Mesenchymal stem cell (in vitro differentiated cells and primary cell): ENCODE measurements around the gene FLT4.

Experiments used
- DNase-seq: peaks from one replicate; pipeline ENCODE4 v3.0.0-alpha.2; 2013
- H2AFZ ChIP-seq: one replicate; pipeline ENCODE4 v1.6.1; 2013; ENCODE audit warnings: low read depth, mild to moderate bottlenecking, control low read depth, inconsistent platforms, low read length, moderate library complexity
- H2AK5ac ChIP-seq: 2 replicates; pipeline ENCODE4 v1.6.1; 2013; ENCODE audit warnings: low read length, moderate library complexity, mild to moderate bottlenecking, inconsistent platforms; ENCODE audit not compliant: severe bottlenecking
- H2BK120ac ChIP-seq: one replicate; pipeline ENCODE4 v1.6.1; 2013; ENCODE audit warnings: low read depth, mild to moderate bottlenecking, inconsistent platforms, low read length, moderate library complexity
- H2BK12ac ChIP-seq, 2 experiments: one replicate each; pipeline ENCODE4 v1.6.1; 2013; ENCODE audit warnings: inconsistent platforms in 2 of 2, low read length in 2 of 2, mild to moderate bottlenecking in 2 of 2, moderate library complexity in 2 of 2, control low read depth in 1 of 2
- H2BK15ac ChIP-seq: one replicate; pipeline ENCODE4 v1.6.1; 2013; ENCODE audit warnings: mild to moderate bottlenecking, low read depth, inconsistent platforms; ENCODE audit not compliant: poor library complexity, severe bottlenecking
- H2BK5ac ChIP-seq: 2 replicates; pipeline ENCODE4 v1.6.1; 2013; ENCODE audit warnings: low read depth, mild to moderate bottlenecking, low read length, control low read depth, inconsistent platforms; ENCODE audit not compliant: poor library complexity, severe bottlenecking
- H3K14ac ChIP-seq, 2 experiments: one replicate each; pipeline ENCODE4 v1.6.1; 2013; ENCODE audit warnings: inconsistent platforms in 2 of 2, low read length in 2 of 2, control low read depth in 1 of 2, mild to moderate bottlenecking in 1 of 2, moderate library complexity in 1 of 2
- H3K18ac ChIP-seq, 2 experiments: one replicate each; pipeline ENCODE4 v1.6.1; 2013; ENCODE audit warnings: inconsistent platforms in 2 of 2, low read length in 2 of 2, control low read depth in 1 of 2, low read depth in 1 of 2, mild to moderate bottlenecking in 1 of 2
- H3K23ac ChIP-seq, 2 experiments: one replicate each; pipeline ENCODE4 v1.6.1; 2013; ENCODE audit warnings: inconsistent platforms in 2 of 2, low read length in 2 of 2, mild to moderate bottlenecking in 2 of 2, moderate library complexity in 2 of 2, control low read depth in 1 of 2
- H3K27ac ChIP-seq: 2 replicates; pipeline ENCODE4 v1.5.1; 2013; ENCODE audit warnings: mild to moderate bottlenecking, moderate library complexity, low read length, control low read depth, inconsistent platforms; ENCODE audit not compliant: poor library complexity, severe bottlenecking
- H3K27me3 ChIP-seq, 2 experiments: 2 replicates each; pipeline versions ENCODE4 v1.6.1 to v1.7.0; 2013; ENCODE audit warnings: low read length in 2 of 2, mild to moderate bottlenecking in 2 of 2, moderate library complexity in 2 of 2, control low read depth in 1 of 2, inconsistent platforms in 1 of 2; ENCODE audit not compliant: control insufficient read depth in 1 of 2, insufficient read depth in 1 of 2
- H3K36me3 ChIP-seq, 2 experiments: 2 replicates each; pipeline versions ENCODE4 v1.6.1 to v1.7.0; 2013; ENCODE audit warnings: low read length in 2 of 2, control low read depth in 1 of 2, inconsistent platforms in 1 of 2, low read depth in 1 of 2, mild to moderate bottlenecking in 1 of 2; ENCODE audit not compliant: insufficient read depth in 2 of 2, control insufficient read depth in 1 of 2
- H3K4ac ChIP-seq, 2 experiments: one replicate each; pipeline ENCODE4 v1.6.1; 2013; ENCODE audit warnings: inconsistent platforms in 2 of 2, low read length in 2 of 2, mild to moderate bottlenecking in 2 of 2, moderate library complexity in 2 of 2, control low read depth in 1 of 2, low read depth in 1 of 2
- H3K4me1 ChIP-seq: 2 replicates; pipeline ENCODE4 v1.6.1; 2013; ENCODE audit warnings: low read depth, low read length, control low read depth; ENCODE audit not compliant: control insufficient read depth, insufficient read depth
- H3K4me2 ChIP-seq: 2 replicates; pipeline ENCODE4 v1.6.1; 2013; ENCODE audit warnings: low read length, mild to moderate bottlenecking, inconsistent platforms; ENCODE audit not compliant: poor library complexity, severe bottlenecking
- H3K4me3 ChIP-seq, 2 experiments: 2 replicates each; pipeline versions ENCODE4 v1.5.1 to v1.7.0; 2013; ENCODE audit warnings: low read length in 2 of 2, mild to moderate bottlenecking in 2 of 2, control low read depth in 1 of 2, low read depth in 1 of 2; ENCODE audit not compliant: insufficient read depth in 1 of 2
- H3K79me1 ChIP-seq: replicated peaks from 2 replicates; pipeline ENCODE4 v1.6.1; 2013; ENCODE audit warnings: mild to moderate bottlenecking, control low read depth, low read length, inconsistent platforms; ENCODE audit not compliant: poor library complexity, severe bottlenecking
- H3K9ac ChIP-seq: 2 replicates; pipeline ENCODE4 v1.7.0; 2013; ENCODE audit warnings: mild to moderate bottlenecking, low read length, moderate library complexity
- H3K9me3 ChIP-seq: 2 replicates; pipeline ENCODE4 v1.7.0; 2013; ENCODE audit warnings: mild to moderate bottlenecking, low read length; ENCODE audit not compliant: control insufficient read depth
- H4K8ac ChIP-seq: one replicate; pipeline ENCODE4 v1.6.1; 2013; ENCODE audit warnings: inconsistent platforms, mild to moderate bottlenecking, low read length, moderate library complexity
- H4K91ac ChIP-seq: one replicate; pipeline ENCODE4 v1.6.1; 2013; ENCODE audit warnings: mild to moderate bottlenecking, low read length, inconsistent platforms
- WGBS: methylation state at CpG from one replicate; pipeline ENCODE4 v1.1.7; 2013; ENCODE audit warnings: mixed read lengths; 5-methylcytosine and 5-hydroxymethylcytosine counted together

FLT4 gene

DNA sequence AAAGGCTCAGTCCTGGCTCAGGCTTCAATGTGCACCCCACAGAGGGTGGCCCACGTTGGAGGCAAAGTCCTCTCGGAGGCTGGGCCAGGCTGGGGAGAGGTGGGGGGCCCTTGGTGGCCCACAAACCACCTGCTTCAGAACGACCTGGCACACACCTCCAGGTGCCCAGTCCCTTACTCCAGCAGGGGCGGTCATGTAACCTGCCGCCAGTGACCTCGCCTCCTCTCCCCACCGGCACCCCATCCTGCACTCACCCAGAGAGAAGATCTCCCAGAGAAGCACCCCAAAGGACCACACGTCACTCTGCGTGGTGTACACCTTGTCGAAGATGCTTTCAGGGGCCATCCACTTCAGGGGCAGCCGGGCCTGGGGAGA lies 35.6 kb downstream of the FLT4 start:
- Histone ChIP-seq H3K27me3 (peaks cover 14 to 30% of the 10 kb centered on the region in 2 experiments), H2BK120ac (no peak overlapping the region), H2BK15ac (no peak overlapping the region), H3K9ac (no peak overlapping the region), H4K91ac (no peak overlapping the region), H2AK5ac (no peak overlapping the region), H3K23ac (no peak overlapping the region), H3K9me3 (no peaks in the 10 kb centered on the region), H3K4ac (no peak overlapping the region), H3K4me3 (no peak overlapping the region), H4K8ac (no peak overlapping the region), H2AFZ (no peak overlapping the region), H3K4me1 (peaks cover 11% of the 10 kb centered on the region), H3K14ac (no peak overlapping the region), H2BK5ac (no peak overlapping the region), H3K27ac (no peak overlapping the region), H3K36me3 (no peaks in the 10 kb centered on the region), H3K79me1 (no peaks in the 10 kb centered on the region), H3K18ac (no peak overlapping the region), H3K4me2 (no peak overlapping the region), H2BK12ac (no peak overlapping the region)
- no peak for DNase-seq
- WGBS = 85% methylated on average over 11 of the region's 11 CpGs

DNA sequence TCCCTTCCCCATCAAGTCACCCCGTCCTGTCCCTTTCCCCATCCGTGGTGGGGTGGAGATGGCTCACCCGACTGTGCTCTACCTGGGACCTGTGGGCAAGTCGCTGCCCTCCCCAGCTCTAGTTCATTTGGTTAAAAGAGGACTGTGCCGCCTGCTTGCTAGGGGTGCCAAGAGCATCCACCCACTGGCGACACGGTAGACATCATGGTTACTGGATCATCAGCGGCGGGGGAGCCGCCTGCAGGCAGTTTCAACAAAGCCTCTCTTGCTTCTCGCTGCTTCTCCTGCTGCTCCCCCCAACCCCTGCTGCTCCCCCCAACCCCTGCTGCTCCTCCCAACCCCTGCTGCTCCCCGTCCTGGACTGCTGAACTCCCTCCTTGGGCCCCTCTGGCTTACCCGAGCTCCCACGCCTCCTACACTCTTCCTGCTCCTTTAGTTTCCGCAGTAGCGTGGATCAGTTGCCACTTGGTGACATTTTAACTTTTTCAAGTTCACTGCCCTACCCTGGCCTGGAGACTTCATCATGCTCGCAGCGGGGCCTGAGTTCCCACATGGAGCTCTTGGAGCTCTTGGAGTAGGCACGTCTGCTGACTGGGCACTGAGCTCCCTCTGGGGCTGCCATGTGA lies 36.1 kb downstream of the FLT4 start:
- H4K91ac ChIP-seq = no peak overlapping the region
- H3K4me1 ChIP-seq = peaks cover 6% of the 10 kb centered on the region
- no peak overlapping the region for H3K4me2 ChIP-seq
- no peak overlapping the region for H3K23ac ChIP-seq
- no peaks in the 10 kb centered on the region for H3K79me1 ChIP-seq
- H2BK12ac ChIP-seq = no peak overlapping the region
- H2BK120ac ChIP-seq = no peak overlapping the region
- H3K4ac ChIP-seq = no peak overlapping the region
- no peaks in the 10 kb centered on the region for H3K9me3 ChIP-seq
- H3K27me3 ChIP-seq = peaks cover 10 to 31% of the 10 kb centered on the region in 2 experiments
- no peak overlapping the region for H3K4me3 ChIP-seq
- H2AFZ ChIP-seq = no peak overlapping the region
- no peaks in the 10 kb centered on the region for H3K36me3 ChIP-seq
- H2BK5ac ChIP-seq = no peak overlapping the region
- no peak overlapping the region for H2AK5ac ChIP-seq
- DNase-seq = no peak
- H3K18ac ChIP-seq = no peak overlapping the region
- 87% methylated on average over 19 of the region's 19 CpGs for WGBS
- no peak overlapping the region for H3K9ac ChIP-seq
- no peak overlapping the region for H2BK15ac ChIP-seq
- no peak overlapping the region for H4K8ac ChIP-seq
- H3K27ac ChIP-seq = no peak overlapping the region
- no peak overlapping the region for H3K14ac ChIP-seq

- Histone ChIP-seq H3K4me1 (peaks cover 5% of the 10 kb centered on the region), H3K4ac (no peak overlapping the region)
These were observed 36.7 kb downstream of the FLT4 start for GRCh38 chr5:180612683-180613082.

GRCh38 chr5:180611140-180611850 lies 38.1 kb downstream of the FLT4 start:
- 90% methylated on average over 27 of the region's 30 CpGs for WGBS
- H3K27ac ChIP-seq = no peak overlapping the region
- no peak overlapping the region for H2BK15ac ChIP-seq
- H2BK12ac ChIP-seq = no peak overlapping the region
- no peak overlapping the region for H2AK5ac ChIP-seq
- H3K9me3 ChIP-seq = no peaks in the 10 kb centered on the region
- no peak overlapping the region for H4K8ac ChIP-seq
- no peak overlapping the region for H2BK5ac ChIP-seq
- H3K14ac ChIP-seq = no peak overlapping the region
- H2AFZ ChIP-seq = no peak overlapping the region
- DNase-seq = no peak
- no peak overlapping the region for H3K23ac ChIP-seq
- H3K4me3 ChIP-seq = no peak overlapping the region
- no peak overlapping the region for H4K91ac ChIP-seq
- no peak overlapping the region for H2BK120ac ChIP-seq
- no peak overlapping the region for H3K18ac ChIP-seq
- H3K79me1 ChIP-seq = no peaks in the 10 kb centered on the region
- H3K4ac ChIP-seq = no peak overlapping the region
- H3K9ac ChIP-seq = no peak overlapping the region
- H3K27me3 ChIP-seq = peaks cover 2 to 25% of the 10 kb centered on the region in 2 experiments
- no peak overlapping the region for H3K4me2 ChIP-seq
- peaks cover 5% of the 10 kb centered on the region for H3K4me1 ChIP-seq
- H3K36me3 ChIP-seq = no peaks in the 10 kb centered on the region

More at GRCh38 chr5:180612683-180613082, 36.7 kb downstream of the FLT4 start:
- H3K14ac ChIP-seq = no peak overlapping the region
- H3K4me3 ChIP-seq = no peak overlapping the region
- 87% methylated on average over 14 of the region's 15 CpGs for WGBS
- H3K9me3 ChIP-seq = no peaks in the 10 kb centered on the region
- H3K18ac ChIP-seq = no peak overlapping the region
- H3K4me2 ChIP-seq = no peak overlapping the region
- H2BK15ac ChIP-seq = no peak overlapping the region
- H2BK5ac ChIP-seq = no peak overlapping the region
- no peak overlapping the region for H3K23ac ChIP-seq
- no peaks in the 10 kb centered on the region for H3K79me1 ChIP-seq
- no peak for DNase-seq
- H4K91ac ChIP-seq = no peak overlapping the region
- H2BK12ac ChIP-seq = no peak overlapping the region
- H4K8ac ChIP-seq = no peak overlapping the region
- H3K9ac ChIP-seq = no peak overlapping the region
- no peak overlapping the region for H2AFZ ChIP-seq
- H2BK120ac ChIP-seq = no peak overlapping the region
- peaks cover 9 to 31% of the 10 kb centered on the region in 2 experiments for H3K27me3 ChIP-seq
- H2AK5ac ChIP-seq = no peak overlapping the region
- no peaks in the 10 kb centered on the region for H3K36me3 ChIP-seq
- no peak overlapping the region for H3K27ac ChIP-seq
